K562 (cell line): ENCODE data around the gene FMO3.

Source experiments
- HMBOX1 ChIP-seq: sonication (generic); IDR thresholded peaks from 2 replicates; pipeline ENCODE4 v1.6.1; 2016
- ZNF740 ChIP-seq, 3 experiments: fragments of 200-800 bp in 1 of 3; sonication (Bioruptor generic) in 1 of 3; sonication (generic) in 1 of 3; formaldehyde crosslinking in 1 of 3; IDR thresholded peaks; 2 replicates each; pipeline versions ENCODE4 v1.6.1 to v1.8.0; 2016 to 2022; ENCODE audit warnings: mild to moderate bottlenecking in 2 of 3, missing compliant biosample characterization in 2 of 3, missing genetic modification characterization in 2 of 3, missing genetic modification reagents in 1 of 3
- TF ChIP-seq, protein P1 (sequence below): sonication (generic); formaldehyde crosslinking; IDR thresholded peaks from 2 replicates; pipeline ENCODE4 v1.8.1; 2023; ENCODE audit warnings: mild to moderate bottlenecking, missing genetic modification reagents, moderate library complexity
- TF ChIP-seq, protein P2 (sequence below): fragments of 250-450 bp; sonication (Bioruptor Pico); IDR thresholded peaks from 2 replicates; pipeline ENCODE4 v1.9.0; 2021; ENCODE audit warnings: mild to moderate bottlenecking, inconsistent platforms

GRCh38 chr1:171083222-171083621, 7.5 kb upstream of the FMO3 start:
- TF ChIP-seq ZNF740 (CRISPR knock-in tag; IDR thresholded peaks at IDR 0.05) = no peak
- TF ChIP-seq ZNF740 (tag; IDR thresholded peaks at IDR 0.05) = no peak
- TF ChIP-seq, protein P1, sequence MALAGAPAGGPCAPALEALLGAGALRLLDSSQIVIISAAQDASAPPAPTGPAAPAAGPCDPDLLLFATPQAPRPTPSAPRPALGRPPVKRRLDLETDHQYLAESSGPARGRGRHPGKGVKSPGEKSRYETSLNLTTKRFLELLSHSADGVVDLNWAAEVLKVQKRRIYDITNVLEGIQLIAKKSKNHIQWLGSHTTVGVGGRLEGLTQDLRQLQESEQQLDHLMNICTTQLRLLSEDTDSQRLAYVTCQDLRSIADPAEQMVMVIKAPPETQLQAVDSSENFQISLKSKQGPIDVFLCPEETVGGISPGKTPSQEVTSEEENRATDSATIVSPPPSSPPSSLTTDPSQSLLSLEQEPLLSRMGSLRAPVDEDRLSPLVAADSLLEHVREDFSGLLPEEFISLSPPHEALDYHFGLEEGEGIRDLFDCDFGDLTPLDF (CRISPR knock-in tag) = no peak
- no peak for TF ChIP-seq HMBOX1
- TF ChIP-seq, protein P2, sequence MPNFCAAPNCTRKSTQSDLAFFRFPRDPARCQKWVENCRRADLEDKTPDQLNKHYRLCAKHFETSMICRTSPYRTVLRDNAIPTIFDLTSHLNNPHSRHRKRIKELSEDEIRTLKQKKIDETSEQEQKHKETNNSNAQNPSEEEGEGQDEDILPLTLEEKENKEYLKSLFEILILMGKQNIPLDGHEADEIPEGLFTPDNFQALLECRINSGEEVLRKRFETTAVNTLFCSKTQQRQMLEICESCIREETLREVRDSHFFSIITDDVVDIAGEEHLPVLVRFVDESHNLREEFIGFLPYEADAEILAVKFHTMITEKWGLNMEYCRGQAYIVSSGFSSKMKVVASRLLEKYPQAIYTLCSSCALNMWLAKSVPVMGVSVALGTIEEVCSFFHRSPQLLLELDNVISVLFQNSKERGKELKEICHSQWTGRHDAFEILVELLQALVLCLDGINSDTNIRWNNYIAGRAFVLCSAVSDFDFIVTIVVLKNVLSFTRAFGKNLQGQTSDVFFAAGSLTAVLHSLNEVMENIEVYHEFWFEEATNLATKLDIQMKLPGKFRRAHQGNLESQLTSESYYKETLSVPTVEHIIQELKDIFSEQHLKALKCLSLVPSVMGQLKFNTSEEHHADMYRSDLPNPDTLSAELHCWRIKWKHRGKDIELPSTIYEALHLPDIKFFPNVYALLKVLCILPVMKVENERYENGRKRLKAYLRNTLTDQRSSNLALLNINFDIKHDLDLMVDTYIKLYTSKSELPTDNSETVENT = no peak
